HG02870 (cell line): Measurements from ENCODE around the gene OTOF.

ENCODE experiments used
- ATAC-seq: cut with Tn5 transposase; IDR thresholded peaks from one replicate; pipeline ENCODE4 v1.9.1; 2021; ENCODE audit warnings: mild to moderate bottlenecking, moderate library complexity; ENCODE audit not compliant: unreplicated experiment

OTOF gene

GRCh38 chr2:26421961-26422360, 56.0 kb downstream of the OTOF start:
- ATAC-seq = no peak

- no peak for ATAC-seq
Observed at GRCh38 chr2:26414311-26414710, 63.6 kb downstream of the OTOF start.

- ATAC-seq = no peak
Observed at GRCh38 chr2:26412091-26412673, 65.7 kb downstream of the OTOF start.

GRCh38 chr2:26411419-26411818, 66.5 kb downstream of the OTOF start:
- ATAC-seq = no peak

GRCh38 chr2:26410764-26411243, 67.1 kb downstream of the OTOF start:
- ATAC-seq = no peak

- no peak for ATAC-seq
Observed at GRCh38 chr2:26409785-26410184, 68.1 kb downstream of the OTOF start.

- ATAC-seq = no peak
Observed at GRCh38 chr2:26407526-26407925, 70.4 kb downstream of the OTOF start.
